Stomach (tissue), 4 donors: ENCODE measurements around the gene NR1I3.

Source experiments
- POLR2A ChIP-seq, 4 donors: fragments of 450-650 bp; IDR thresholded peaks; one replicate each; pipeline ENCODE4 v1.6.1; 2016; ENCODE audit warnings: antibody characterized with exemption in 4 of 4, control low read depth in 2 of 4, mild to moderate bottlenecking in 1 of 4, moderate library complexity in 1 of 4
- TF ChIP-seq, protein P1 (sequence below), 7 experiments: fragments of 450-650 bp in 4 of 7; fragments of 200-600 bp in 3 of 7; sonication (generic) in 3 of 7; IDR thresholded peaks; one replicate each; pipeline ENCODE4 v1.5.1; 2016 to 2019; ENCODE audit warnings: antibody characterized with exemption in 7 of 7, control low read depth in 2 of 7, mild to moderate bottlenecking in 1 of 7

DNA sequence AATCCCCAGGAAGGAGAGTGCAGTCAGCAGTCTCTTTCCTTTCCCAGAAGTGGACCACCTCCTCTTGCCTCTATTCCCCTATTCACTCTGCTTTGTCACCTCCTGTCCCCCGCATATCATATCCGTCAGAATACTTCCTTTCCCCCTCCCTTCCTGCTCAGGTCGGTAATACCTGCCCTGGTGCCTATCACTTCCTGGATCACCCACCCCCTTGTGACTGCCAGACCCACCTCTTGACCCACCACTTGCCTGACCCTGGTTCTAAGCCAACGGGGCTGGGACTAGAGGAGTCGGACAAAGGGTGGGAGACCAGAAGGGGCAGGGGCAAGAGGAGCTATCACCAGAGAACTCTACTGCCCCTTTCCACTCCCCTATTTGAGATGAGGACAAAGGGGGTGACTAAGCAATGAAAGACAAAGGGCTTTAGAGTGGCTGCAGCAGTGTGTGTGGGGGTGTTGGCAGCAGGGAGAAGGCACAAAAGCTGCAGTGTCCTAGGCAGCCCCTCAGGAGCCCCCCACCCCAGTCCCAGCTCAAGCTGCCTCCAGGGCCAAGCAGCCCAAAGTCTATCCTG, 37.5 kb downstream of the NR1I3 start:
- TF ChIP-seq POLR2A (IDR thresholded peaks at IDR 0.05), result no peak
- TF ChIP-seq, protein P1, sequence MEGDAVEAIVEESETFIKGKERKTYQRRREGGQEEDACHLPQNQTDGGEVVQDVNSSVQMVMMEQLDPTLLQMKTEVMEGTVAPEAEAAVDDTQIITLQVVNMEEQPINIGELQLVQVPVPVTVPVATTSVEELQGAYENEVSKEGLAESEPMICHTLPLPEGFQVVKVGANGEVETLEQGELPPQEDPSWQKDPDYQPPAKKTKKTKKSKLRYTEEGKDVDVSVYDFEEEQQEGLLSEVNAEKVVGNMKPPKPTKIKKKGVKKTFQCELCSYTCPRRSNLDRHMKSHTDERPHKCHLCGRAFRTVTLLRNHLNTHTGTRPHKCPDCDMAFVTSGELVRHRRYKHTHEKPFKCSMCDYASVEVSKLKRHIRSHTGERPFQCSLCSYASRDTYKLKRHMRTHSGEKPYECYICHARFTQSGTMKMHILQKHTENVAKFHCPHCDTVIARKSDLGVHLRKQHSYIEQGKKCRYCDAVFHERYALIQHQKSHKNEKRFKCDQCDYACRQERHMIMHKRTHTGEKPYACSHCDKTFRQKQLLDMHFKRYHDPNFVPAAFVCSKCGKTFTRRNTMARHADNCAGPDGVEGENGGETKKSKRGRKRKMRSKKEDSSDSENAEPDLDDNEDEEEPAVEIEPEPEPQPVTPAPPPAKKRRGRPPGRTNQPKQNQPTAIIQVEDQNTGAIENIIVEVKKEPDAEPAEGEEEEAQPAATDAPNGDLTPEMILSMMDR (IDR thresholded peaks at IDR 0.05), result no peak
